ENCODE results near the gene KNDC1. TPM values are rescaled to one million over a fixed set of nuclear protein-coding genes. Genes with fewer than 3 reads are reported as not detected.

The KNDC1 gene
- total and polyA plus RNA-seq, 2 donors (not counting 3 experiments of a cell fraction or from before 2014, with no cell fraction given): not detected

GRCh38 chr10:133245439-133246235 is 85.6 kb downstream of the KNDC1 start:
- Histone ChIP-seq H3K79me2 (ENCODE audit: control insufficient read depth, insufficient read depth, low read length) (no peaks in the 10 kb centered on the region), H3K27ac (ENCODE audit: insufficient read depth, low read depth, low read length) (no peak overlapping the region), H3K4me2 (ENCODE audit: insufficient read depth, low read length) (no peak overlapping the region), H3K9ac (replicated peaks; ENCODE audit: extremely low read depth, insufficient read depth, low read length) (no peak overlapping the region), H3K27me3 (ENCODE audit: control insufficient read depth in 2 of 2, insufficient read depth in 2 of 2, low read length in 2 of 2) (no peaks in the 10 kb centered on the region), H3K9me3 (replicated peaks; ENCODE audit: control insufficient read depth, insufficient read depth, low read length) (no peaks in the 10 kb centered on the region), H3K4me1 (ENCODE audit: control insufficient read depth, extremely low read depth, insufficient read depth, low read length) (no peaks in the 10 kb centered on the region), H4K20me1 (replicated peaks; ENCODE audit: control insufficient read depth, extremely low read depth, insufficient read depth, low read length) (no peaks in the 10 kb centered on the region), H3K36me3 (ENCODE audit: control insufficient read depth in 2 of 2, extremely low read depth in 1 of 2, insufficient read depth in 2 of 2, low read length in 2 of 2) (no peaks in the 10 kb centered on the region), H2AFZ (ENCODE audit: low read depth, low read length) (no peak overlapping the region), H3K4me3 (replicated peaks in 1 of 3; ENCODE audit: insufficient read depth in 1 of 3, low read depth in 1 of 3, low read length in 3 of 3) (no peak overlapping the region), H3K9me1 (replicated peaks; ENCODE audit: control insufficient read depth, extremely low read depth, insufficient read depth, low read length) (no peaks in the 10 kb centered on the region)
- dilution Hi-C loops (cut with MboI; ENCODE audit: extremely low pct_ligation_motif_present, low sequenced_read_pairs) (no loop called here), intact Hi-C loops (cut with micrococcal nuclease) (no loop called here)
- BruUV-seq (replicated peaks): no TSS peak
- POLR2A ChIA-PET: no interaction called here
- CTCF ChIA-PET: interaction anchor here (0.9 to 1.3 kb wide), 3 partner anchors 11 to 284 kb away, joined by 3 read pairs; no protein-coding TSS in a partner anchor
- no peak for FAIRE-seq
- TF ChIP-seq POLR2AphosphoS5 (IDR thresholded peaks at IDR 0.05; ENCODE audit: insufficient read depth, low read depth, low read length) (no peak), FOS (IDR thresholded peaks at IDR 0.05; ENCODE audit: borderline replicate concordance, insufficient read depth, low read length) (no peak), JUN (IDR thresholded peaks at IDR 0.05; ENCODE audit: borderline replicate concordance, insufficient read depth, insufficient read length, low read depth) (no peak), EZH2 (IDR thresholded peaks at IDR 0.05; ENCODE audit: borderline replicate concordance, low read depth, low read length, severe bottlenecking) (no peak), CTCF (IDR thresholded peaks at IDR 0.05; ENCODE audit: extremely low read depth in 1 of 2, insufficient read depth in 1 of 2, low read depth in 1 of 2, low read length in 2 of 2) (no peak), MYC (IDR thresholded peaks at IDR 0.05; ENCODE audit: low read depth, low read length) (no peak), POLR2A (IDR thresholded peaks at IDR 0.05; ENCODE audit: low read depth, low read length) (no peak), GATA2 (IDR thresholded peaks at IDR 0.05; ENCODE audit: insufficient read depth, insufficient read length, low read depth, low read length) (no peak), MAX (IDR thresholded peaks at IDR 0.05; ENCODE audit: insufficient read depth, insufficient read length) (no peak)
- DNase-seq (ENCODE audit: low read depth, low spot score): no peak
